Measurements from ENCODE around the gene ISOC2. TPM values are rescaled to one million over a fixed set of nuclear protein-coding genes. Genes with fewer than 3 reads are reported as not detected.

Gene ISOC2
- total RNA-seq, 3 donors from 2014 or later (not counting 1 experiment from before 2014, with no cell fraction given) = 7.2 to 12.4 (median 9.5) TPM

DNA sequence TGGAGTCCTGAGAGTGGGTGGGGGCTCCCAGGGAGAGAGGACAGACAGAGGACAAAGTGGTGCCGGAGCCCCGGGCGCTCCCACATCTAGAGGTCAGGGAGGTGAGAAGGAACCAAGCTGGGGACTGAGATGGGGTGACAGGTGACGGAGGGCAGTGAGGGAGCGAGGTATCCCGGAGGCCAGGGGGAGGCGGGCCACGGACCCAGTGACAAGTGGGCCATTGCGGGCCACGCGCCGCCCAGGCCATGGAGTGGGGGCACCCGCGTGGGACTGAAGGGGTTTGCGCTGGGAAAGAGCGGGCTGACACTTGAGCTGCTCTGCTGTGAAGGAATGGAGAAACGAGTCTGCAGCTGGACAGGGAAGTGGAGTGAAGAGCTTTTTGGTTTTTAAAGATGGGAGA, 17.6 kb upstream of the ISOC2 start:
- TF ChIP-seq, protein P1, sequence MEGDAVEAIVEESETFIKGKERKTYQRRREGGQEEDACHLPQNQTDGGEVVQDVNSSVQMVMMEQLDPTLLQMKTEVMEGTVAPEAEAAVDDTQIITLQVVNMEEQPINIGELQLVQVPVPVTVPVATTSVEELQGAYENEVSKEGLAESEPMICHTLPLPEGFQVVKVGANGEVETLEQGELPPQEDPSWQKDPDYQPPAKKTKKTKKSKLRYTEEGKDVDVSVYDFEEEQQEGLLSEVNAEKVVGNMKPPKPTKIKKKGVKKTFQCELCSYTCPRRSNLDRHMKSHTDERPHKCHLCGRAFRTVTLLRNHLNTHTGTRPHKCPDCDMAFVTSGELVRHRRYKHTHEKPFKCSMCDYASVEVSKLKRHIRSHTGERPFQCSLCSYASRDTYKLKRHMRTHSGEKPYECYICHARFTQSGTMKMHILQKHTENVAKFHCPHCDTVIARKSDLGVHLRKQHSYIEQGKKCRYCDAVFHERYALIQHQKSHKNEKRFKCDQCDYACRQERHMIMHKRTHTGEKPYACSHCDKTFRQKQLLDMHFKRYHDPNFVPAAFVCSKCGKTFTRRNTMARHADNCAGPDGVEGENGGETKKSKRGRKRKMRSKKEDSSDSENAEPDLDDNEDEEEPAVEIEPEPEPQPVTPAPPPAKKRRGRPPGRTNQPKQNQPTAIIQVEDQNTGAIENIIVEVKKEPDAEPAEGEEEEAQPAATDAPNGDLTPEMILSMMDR (IDR thresholded peaks at IDR 0.05) = no peak
- H3K9me3 ChIP-seq (ENCODE audit: control insufficient read depth, insufficient read depth, low read length) = no peaks in the 10 kb centered on the region
- H3K27me3 Mint-ChIP-seq (ENCODE audit: low read depth in 2 of 2) = no peaks in the 10 kb centered on the region
- 94% methylated on average over 17 of the region's 17 CpGs for WGBS (ENCODE audit: insufficient coverage)
- H3K27ac ChIP-seq (ENCODE audit: low read length) = no peak overlapping the region
- intact Hi-C loops (cut with micrococcal nuclease) = no loop called here
- DNase-seq (no peak), ATAC-seq (no peak)
- peak overlapping the region; percentile 29 for H3K4me3 Mint-ChIP-seq
- H3K9me3 Mint-ChIP-seq = no peaks in the 10 kb centered on the region
- H3K27ac Mint-ChIP-seq = peak overlapping the region in 1 of 2 donors; percentile 8
- H3K4me1 Mint-ChIP-seq = peaks cover 31 to 37% of the 10 kb centered on the region in 2 donors
- H3K27me3 ChIP-seq (ENCODE audit: control insufficient read depth, insufficient read depth, low read length) = no peaks in the 10 kb centered on the region
- no peak overlapping the region for H3K4me3 ChIP-seq (ENCODE audit: low read length)
- no peaks in the 10 kb centered on the region for H3K36me3 Mint-ChIP-seq
- peaks cover 5% of the 10 kb centered on the region for H3K36me3 ChIP-seq (ENCODE audit: control insufficient read depth, insufficient read depth, low read length)
- peaks cover 27% of the 10 kb centered on the region for H3K4me1 ChIP-seq (ENCODE audit: control insufficient read depth, insufficient read depth, low read length)

DNA sequence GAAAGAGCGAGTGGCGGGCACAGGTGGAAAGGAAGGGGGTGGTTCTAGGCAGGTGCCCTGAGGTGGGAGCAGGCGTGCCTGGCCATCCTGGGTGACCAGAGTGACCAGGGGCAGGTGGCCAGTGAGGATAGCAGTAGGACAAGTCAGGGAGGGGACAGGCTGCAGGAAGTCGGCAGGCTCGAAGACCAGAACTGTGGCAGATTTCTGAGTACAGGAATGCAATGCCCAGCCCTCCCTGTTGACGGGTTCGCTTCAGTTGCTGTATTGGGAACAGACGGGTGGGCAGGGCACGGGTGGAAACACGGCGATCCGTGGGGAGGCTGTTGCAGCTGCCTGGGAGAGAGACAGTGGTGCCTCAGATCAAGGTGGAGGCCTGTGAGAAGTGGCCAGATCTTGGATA, 16.9 kb upstream of the ISOC2 start:
- no peaks in the 10 kb centered on the region for H3K9me3 Mint-ChIP-seq

DNA sequence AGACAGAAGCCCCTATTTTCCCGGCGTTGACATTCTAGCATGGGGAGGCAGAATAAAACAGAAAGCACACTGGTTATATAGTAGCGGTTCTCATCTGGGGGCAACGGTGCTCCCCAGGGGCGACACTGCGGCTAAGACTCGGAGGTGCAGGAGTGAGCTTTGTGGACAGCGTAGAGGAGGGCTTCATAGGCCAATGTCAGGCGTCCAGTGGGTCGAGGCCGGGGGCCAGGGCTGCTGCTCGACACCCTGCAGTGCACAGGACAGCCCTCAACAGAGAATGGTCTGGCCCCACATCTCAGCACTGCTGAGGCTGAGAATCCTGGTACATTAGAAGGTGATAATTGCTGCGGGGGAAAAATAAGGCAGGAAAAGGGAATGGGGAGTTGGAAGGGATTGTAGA, 16.5 kb upstream of the ISOC2 start:
- H3K27ac ChIP-seq (ENCODE audit: low read length) = no peak overlapping the region
- H3K4me3 ChIP-seq (ENCODE audit: low read length) = no peak overlapping the region
- intact Hi-C loops (cut with micrococcal nuclease) = loop anchor here (2.0 kb wide), 1 partner anchor 17 kb away; the partner anchor contains the start of gene ISOC2

More for the DNA sequence above, 16.9 kb upstream of the ISOC2 start:
- H3K4me1 Mint-ChIP-seq = peaks cover 31 to 37% of the 10 kb centered on the region in 2 donors
- TF ChIP-seq, protein P1 (IDR thresholded peaks at IDR 0.05) = no peak
- intact Hi-C loops (cut with micrococcal nuclease) = no loop called here
- Histone ChIP-seq H3K4me3 (ENCODE audit: low read length) (no peak overlapping the region), H3K4me1 (ENCODE audit: control insufficient read depth, insufficient read depth, low read length) (peaks cover 20% of the 10 kb centered on the region), H3K27ac (ENCODE audit: low read length) (no peak overlapping the region), H3K36me3 (ENCODE audit: control insufficient read depth, insufficient read depth, low read length) (peaks cover 5% of the 10 kb centered on the region), H3K9me3 (ENCODE audit: control insufficient read depth, insufficient read depth, low read length) (no peaks in the 10 kb centered on the region), H3K27me3 (ENCODE audit: control insufficient read depth, insufficient read depth, low read length) (no peaks in the 10 kb centered on the region)
- no peaks in the 10 kb centered on the region for H3K36me3 Mint-ChIP-seq
- H3K4me3 Mint-ChIP-seq = peak overlapping the region; percentile 89
- ATAC-seq (no peak), DNase-seq (no peak)
- no peaks in the 10 kb centered on the region for H3K27me3 Mint-ChIP-seq (ENCODE audit: low read depth in 2 of 2)
- peak overlapping the region in 1 of 2 donors; percentile 8 for H3K27ac Mint-ChIP-seq
- WGBS (ENCODE audit: insufficient coverage) = 97% methylated on average over 12 of the region's 12 CpGs

More for the DNA sequence above, 16.5 kb upstream of the ISOC2 start:
- Mint-ChIP-seq H3K4me1 (peaks cover 31 to 37% of the 10 kb centered on the region in 2 donors), H3K9me3 (no peaks in the 10 kb centered on the region), H3K4me3 (peak overlapping the region; percentile 89), H3K27me3 (ENCODE audit: low read depth in 2 of 2) (no peaks in the 10 kb centered on the region), H3K27ac (peak overlapping the region; percentile 8 to 86), H3K36me3 (no peaks in the 10 kb centered on the region)
- 95% methylated on average over 13 of the region's 13 CpGs for WGBS (ENCODE audit: insufficient coverage)
- TF ChIP-seq, protein P1 (IDR thresholded peaks at IDR 0.05) = no peak
- Histone ChIP-seq H3K9me3 (ENCODE audit: control insufficient read depth, insufficient read depth, low read length) (no peaks in the 10 kb centered on the region), H3K4me1 (ENCODE audit: control insufficient read depth, insufficient read depth, low read length) (peaks cover 20% of the 10 kb centered on the region), H3K36me3 (ENCODE audit: control insufficient read depth, insufficient read depth, low read length) (peaks cover 3% of the 10 kb centered on the region), H3K27me3 (ENCODE audit: control insufficient read depth, insufficient read depth, low read length) (no peaks in the 10 kb centered on the region)
- ATAC-seq = no peak
- no peak for DNase-seq

Measured in natural killer cell (primary cell).